Activated T-cell treated with anti-CD3 and anti-CD28 coated beads for 4 hours (primary cell): ENCODE results near the gene NAV2.
"Not testable (repeated sequence)": the region's sequence is repeated elsewhere in the genome, so short reads cannot be mapped to it uniquely, and the experiment has no call there.

ENCODE experiments used
- DNase-seq: peaks from one replicate; pipeline ENCODE4 v3.0.0-alpha.2; 2020

NAV2 gene

DNA sequence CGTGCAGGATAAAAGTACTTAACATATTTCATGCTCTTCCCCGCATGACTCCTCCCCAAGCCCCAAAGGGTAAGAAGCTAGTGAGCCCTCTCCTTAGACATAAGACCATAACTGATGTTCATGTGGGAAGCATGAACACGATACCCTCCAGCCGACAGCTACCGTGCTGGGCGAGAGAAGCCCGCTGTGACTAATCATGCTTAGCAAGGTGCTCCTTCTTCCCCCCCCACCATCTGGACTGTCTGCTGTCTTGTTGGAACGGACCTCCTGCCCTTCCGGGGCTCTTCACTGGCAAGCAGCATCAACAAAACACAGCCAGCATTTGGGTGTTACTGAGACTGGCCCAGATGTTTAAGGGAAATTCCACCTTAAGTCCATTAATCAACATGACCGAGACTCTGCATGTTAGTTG lies 247.0 kb downstream of the NAV2 start:
- DNase-seq, result no peak

DNA sequence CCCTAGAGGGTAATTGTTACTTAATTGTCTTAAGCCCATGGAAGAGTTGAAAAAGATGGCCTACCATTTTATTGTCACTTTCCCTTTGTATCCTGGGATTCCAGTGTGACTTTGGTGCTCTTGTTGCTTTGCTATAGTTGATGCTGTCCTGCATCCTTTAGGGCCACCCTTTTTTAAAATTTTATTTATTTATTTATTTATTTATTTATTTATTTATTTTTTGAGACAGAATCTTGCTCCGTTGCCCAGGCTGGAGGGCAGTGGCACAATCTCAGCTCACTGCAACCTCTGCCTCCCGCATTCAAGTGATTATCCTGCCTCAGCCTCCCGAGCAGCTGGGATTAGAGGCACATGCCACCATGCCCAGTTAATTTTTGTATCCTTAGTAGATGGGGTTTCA lies 247.8 kb downstream of the NAV2 start:
- DNase-seq, result not testable (repeated sequence)

DNA sequence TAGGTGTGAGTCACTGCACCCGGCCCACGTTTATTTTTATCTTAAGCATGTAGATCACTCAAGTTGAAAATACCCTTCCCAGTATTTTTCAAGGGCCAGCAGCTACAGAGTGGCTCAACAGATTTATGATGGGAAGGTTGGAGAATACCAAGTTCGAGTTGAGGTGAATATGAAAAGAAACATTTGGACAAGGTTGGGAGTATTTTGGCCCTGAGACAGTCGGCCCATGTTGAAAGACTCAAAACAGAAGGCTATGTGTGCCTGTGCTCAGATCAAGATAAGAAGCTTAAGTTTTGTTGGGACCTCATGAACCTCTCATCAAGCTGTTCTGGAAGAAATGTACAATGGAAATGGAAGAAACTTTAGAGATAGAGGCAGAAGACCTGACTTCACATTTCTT lies 248.6 kb downstream of the NAV2 start:
- no peak for DNase-seq

DNA sequence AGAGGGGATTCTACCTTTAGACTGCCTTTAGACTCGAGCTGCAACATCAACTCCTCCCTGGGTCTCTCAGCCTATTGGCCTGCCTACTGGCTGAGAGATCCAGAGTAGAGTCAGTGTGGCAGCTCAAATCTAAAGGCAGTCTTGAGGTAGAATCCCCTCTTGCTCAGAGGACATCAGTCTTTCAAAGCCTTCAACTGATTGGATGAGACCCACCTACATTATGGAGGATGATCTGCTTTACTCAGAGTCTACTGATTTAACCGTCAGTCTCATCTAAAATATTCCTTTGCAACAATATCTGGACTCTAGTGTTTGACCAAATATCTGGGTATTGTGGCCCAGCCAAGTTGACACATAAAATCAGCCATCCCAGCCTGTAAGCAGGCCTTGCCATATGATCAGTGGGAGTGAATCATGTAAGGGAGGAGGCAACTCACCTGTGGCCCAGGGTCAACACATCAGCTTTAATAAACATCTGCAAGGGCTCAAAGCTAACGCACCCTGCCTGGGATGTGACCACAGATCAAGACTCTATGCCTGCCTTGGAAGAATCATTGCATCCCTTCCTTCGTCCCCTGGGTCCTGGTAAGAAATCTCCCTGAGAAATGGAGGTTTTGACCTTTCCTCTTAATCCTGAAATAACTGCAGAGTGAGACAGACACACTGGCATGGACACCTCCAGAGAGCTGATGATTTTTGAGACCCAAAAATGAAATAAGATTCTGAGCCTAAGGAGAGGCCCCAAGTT lies 249.6 kb downstream of the NAV2 start:
- DNase-seq, result no peak

DNA sequence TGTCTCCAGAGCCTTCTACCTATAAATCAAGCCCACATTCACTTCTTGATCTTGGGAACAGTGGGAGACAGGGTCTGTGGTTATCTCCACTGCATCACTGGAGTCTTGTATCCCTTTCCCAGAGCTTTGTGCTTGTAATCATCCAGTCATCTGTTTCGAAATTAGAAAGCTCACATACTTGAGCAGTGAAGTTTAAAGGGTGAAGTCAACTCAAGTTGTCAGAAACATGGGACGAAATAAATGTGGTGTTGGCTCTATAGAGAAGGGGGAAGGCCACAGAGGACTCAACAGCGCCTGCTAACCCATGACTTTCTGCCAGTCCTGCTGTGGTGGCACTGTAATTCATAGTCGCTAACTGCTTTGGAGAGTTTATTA lies 250.2 kb downstream of the NAV2 start:
- DNase-seq, result no peak

DNA sequence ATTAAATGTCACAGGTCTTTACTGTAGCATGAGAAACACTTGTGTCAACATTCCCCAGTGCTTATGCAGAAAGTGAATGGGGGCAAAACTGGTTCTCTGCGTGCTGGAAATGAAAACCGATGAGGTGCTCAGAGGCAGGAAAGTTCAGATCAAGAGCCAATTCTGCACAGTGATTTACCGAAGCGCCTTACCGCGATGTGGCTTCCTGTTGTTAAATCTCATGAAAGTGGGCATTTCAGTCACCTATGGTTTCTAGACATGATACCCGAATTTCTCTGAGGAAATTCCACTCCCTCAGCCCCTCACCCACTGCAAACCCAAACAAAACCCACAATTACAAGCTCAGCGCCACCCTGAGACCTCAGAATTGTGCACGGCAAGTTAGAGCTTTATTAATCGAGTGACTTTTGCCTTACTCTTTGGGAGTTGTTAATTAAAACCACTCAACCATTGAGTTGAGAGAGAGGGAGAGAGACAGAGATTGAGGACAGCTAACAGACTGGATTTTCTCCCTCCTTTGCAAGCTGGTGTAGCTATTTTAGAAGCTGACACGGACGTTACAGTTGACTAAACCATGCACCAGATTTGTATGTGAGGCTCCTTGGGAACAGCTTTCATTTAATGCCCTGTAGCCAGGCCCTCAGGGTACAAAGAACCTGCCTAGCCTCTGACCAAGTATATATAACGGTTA lies 251.2 kb downstream of the NAV2 start:
- DNase-seq, result no peak

DNA sequence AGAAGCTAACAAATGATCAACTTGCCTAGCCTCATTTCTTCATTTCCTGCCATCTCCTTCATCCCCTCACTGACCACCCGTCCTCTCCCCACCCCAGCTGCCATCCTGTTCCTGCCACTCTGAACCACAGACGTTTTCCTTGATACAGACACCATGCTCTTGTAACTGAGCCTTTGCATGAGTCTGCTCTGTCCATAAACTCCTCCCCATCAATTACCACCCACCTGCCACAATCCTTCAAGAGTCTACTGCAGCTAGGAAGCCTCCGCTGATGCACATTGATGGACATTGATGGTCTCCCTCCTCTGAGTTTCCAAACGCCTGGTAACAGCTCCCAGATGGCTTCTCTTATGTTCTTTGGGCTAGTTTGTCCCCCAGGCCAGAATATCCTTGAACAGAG lies 253.8 kb downstream of the NAV2 start:
- DNase-seq, result no peak

DNA sequence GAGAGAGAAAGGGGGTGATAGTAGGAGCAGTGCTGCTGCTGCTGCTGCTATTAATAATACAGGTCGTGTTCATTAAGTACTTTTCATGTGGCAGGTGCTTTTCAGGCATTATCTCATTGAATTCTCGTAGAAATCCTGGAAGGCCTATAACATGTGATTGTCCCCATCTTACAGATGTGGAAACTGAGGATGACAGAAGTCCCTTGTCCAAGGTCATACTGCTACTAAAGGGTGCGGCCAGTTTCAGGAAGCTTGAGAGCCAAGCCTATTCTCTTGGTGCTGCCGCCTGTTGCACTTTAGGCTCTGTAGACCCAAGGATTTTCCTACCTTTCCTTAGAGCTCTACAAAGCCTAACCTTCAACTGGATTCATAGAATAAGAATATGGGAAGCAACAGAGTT lies 254.3 kb downstream of the NAV2 start:
- DNase-seq, result no peak

DNA sequence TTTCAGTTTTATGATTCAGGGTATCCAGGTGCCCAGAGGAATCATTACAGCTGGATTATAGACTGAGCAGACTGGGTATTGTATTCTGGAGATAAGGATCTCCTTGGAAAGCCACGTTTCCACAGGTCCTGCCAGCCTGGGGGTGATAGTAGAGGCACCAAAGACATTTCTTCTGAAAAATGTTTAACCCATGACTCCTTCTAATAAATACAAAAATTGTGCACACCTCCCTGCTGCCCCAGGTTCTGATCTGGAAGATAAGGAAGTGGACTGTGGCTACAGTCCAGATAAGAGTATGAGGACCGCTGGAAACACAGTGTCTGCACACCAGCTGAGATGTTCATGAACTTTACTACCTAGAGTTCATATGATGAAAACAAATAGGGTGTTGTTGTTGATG lies 255.2 kb downstream of the NAV2 start:
- DNase-seq, result no peak

DNA sequence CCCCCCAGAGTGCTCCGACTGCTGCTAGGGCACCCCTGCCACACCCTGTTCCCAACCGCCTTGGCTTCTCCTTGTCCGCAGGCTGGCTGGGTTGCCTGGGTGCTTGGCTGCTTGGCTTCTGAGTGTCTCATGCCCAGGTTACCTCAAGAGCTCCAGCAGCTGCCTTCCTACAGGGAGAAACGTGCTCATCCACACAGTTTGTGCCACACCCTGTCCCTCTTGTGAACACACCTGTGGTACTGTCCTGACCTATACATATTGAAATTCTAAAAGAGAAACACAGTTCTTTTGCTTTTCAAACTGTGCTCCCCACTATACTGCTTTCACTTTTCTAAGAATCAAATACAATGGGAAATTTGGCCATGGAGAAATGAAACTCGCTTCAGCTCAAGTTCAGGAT lies 256.2 kb downstream of the NAV2 start:
- DNase-seq, result no peak

DNA sequence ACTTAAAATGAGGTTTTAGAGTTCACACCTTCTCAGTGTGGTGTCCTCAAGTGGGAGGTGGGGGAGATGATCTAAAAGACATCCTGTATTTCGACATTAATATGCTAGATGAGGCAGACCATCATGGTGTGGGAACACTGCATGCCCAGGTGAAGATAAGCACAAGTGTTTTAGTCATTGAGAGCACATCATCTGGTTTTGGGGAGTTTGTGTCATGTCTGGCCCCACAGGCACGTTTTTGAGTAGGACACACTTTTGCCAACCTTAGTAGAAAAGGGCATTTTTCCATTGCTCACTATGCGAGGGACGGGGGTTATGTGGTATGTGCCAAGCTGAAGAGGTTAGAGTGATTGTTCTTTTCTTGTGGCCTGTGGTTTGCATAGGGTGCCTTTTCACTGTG lies 258.3 kb downstream of the NAV2 start:
- DNase-seq, result no peak

DNA sequence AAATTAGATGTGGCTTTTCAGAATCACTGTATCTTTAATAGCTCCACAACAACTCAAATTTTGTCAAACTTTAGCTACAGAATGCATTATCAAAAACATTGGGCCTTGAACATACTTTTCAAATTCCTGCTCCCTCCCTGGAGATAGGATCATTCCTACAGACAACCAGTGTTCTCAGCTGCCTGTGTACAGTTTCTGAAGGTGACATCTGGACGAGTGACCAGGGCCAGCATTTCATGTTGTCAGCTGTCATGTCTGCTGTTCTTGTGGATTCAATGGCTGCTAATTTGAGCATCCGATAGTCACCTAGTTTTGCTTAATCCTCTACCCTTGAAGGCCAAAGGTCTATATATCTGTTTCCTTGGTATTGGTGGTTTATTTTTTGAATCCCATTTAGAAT lies 259.5 kb downstream of the NAV2 start:
- DNase-seq, result no peak

DNA sequence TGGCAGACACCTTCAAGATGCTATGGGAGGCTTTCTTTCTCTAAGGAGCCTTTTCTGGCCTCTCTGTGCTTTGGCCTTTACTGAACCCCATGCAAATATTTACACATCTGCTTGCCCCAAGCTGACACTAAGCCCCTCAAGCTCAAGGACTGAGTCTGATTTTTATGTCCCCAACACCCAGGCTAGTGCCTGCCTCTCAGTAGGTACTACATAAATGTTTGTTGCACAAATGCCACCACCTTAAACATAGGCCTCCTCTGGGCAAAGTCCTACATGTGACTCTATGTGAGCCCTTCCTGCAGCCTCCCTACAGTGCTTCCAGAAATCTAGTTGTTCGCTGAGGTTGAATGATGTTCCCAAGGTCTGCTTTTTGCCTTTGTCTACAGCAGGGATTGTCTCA lies 260.0 kb downstream of the NAV2 start:
- DNase-seq, result no peak

DNA sequence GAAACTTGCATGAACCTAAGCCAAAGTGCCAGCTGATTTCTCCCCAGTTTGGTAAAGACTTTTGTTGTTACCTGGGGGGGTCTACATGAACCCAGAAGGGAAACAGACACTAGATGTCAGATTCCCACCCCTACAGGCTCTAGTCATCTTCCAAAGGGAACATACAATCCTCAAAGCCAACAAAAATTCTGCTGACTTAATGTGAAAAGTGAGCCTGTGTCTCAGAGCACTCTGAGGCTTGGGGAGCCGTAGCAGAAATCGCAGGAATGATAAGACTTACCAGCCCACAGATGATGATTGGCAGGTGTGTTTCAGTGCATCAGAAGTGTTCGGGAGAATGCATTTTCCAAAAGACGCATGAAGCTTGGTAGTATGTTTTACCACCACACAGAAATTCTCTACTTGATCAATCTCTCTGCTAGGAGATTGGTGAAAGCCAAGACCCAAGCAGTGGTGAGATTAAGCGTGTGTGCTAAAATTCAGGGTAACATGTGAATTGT lies 260.5 kb downstream of the NAV2 start:
- no peak for DNase-seq

DNA sequence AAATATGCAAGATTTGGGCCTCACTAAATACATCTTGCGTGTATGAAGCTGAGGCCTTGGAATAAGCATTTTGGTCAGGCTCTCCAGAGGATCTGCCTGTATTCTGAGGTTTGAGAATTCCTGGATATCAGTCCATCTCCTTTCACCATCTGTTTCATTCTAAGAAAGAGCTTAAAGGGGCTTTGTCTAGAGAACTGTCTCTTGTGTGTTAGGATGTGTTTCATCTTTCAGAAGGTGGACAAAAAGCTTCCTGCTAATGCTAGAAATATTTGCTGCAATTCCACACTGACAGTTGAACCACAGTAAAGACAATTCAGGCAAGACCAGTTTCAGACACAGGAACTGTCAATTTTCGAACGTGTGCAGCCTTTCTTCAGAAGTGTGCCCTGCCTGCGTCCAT lies 262.2 kb downstream of the NAV2 start:
- no peak for DNase-seq

DNA sequence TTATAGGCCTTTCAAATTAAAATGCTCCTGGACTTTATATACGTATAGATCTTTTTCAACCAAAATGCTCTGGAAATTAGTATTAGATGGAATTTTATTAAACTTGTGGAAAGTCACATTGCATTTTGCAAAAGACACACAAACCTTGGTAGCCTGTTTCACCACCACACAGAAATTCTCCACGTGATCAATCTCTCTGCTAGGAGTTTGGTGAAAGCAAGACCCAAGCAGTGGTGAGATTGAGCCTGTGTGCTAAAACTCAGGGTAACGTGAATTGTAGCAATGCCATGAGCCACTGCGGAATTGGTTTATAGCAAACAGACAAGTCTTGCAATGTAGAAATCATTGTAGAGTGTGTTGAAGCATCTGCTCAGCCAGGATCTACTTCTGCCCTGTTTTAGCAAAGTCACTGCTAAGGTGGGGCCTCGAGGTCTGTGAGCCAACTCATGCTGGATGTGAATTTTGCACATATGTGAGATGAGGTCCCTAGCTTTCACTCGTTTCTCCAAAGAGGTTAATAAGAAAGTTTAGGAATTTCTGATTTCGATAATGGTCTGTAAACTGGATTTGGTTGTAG lies 262.9 kb downstream of the NAV2 start:
- no peak for DNase-seq

DNA sequence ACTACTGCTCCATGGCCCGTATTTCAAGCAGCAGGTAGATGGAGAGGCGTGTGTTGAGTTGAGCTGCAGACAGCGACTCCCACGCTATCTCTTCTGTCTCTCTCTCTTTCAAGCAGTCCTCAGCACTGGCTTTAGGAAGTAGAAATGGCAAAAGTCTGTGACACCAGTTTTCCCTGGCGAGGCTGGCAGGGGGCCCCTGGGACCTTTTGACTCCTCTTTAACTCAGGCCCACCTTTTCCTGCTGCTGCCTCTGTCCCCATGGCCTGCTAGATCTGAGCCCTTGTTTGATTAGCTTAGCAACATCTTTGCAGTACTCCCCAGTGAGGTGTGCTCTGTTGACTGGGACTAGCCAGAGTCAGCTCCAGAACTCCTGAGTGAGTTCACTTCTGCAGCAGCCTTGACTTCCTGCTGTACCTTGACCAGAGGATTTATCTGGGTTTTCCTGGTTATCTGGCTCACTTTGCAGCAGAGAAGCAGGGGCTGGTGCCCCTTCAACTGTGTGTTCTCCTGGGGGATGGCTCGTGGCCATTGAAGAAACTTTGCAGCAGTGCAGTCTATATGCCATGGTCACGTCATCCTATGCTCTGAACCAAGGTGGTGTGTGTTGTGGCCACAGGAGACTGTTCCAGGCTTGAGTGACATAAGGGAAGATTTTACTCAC lies 263.8 kb downstream of the NAV2 start:
- DNase-seq, result no peak

DNA sequence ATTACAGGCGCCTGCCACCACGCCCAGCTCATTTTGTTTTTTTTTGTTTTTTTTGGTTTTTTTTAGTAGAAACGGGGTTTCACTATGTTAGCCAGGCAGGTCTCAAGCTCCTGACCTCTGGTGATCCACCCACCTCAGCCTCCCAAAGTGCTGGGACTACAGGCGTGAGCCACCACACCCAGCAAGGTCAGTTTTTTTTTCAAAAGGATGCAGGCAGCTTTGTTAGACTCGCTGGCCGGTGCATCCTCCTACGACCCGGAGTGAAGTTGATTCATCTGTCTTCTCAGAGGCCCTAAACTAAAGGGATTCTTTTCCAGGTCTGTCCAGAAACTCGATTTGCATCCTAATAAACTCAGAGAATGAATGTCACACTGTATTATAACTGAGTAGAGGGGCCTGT lies 265.3 kb downstream of the NAV2 start:
- no peak for DNase-seq

DNA sequence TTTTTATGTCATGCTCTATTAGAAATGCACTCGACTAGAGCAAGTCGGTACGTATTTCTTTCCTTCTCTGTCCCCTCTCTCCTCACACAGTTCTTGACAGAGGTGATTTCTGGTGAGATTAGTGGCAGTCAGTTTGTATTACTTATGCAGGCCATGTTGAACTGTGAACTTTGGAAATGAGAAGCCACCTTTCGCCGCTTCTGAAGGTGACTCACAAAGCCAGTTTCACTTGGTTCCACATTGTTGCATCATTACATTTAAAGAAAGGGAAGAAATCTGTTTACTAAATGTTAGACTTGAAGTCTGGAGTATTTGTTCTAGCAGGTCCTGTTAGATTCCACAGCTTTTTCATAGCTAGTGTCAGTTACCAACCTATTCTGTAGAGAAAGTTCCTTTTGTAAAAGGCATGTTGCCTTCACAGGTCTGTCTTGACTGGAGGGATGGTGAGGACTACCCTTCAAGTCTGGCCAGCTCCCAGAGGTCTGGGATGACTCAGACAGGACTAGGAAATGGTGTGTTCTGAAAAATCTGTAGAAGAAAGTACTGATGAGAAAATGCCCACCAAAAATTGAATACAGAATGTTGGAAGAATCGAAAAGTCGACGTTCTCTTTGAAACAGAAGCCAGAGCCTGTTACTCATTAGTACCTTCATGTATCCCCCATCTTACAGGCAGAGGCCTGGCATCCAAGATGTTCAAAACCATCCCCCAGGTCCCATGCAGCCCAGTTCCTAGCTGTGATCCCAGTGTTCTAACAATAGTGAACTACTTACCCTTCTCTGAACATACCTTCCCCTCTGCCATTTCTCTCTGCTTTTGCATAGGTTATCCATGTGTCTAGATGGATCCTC lies 266.3 kb downstream of the NAV2 start:
- DNase-seq, result no peak

DNA sequence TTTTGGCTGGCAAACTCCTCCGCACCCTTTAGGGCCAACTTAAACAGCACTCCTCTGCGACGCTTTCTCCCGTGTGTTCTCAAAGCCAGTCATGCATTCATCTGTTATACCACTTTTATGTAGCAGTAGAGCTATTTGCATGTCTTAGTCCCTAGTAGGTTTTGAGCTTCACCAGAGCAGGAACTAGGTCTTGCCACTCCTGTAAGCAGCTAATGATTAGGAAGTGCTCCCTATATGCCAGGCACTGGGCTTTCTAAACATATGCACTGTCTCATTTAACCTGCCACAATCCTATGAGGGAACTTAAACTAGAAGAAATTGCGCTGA lies 266.8 kb downstream of the NAV2 start:
- DNase-seq, result no peak

DNA sequence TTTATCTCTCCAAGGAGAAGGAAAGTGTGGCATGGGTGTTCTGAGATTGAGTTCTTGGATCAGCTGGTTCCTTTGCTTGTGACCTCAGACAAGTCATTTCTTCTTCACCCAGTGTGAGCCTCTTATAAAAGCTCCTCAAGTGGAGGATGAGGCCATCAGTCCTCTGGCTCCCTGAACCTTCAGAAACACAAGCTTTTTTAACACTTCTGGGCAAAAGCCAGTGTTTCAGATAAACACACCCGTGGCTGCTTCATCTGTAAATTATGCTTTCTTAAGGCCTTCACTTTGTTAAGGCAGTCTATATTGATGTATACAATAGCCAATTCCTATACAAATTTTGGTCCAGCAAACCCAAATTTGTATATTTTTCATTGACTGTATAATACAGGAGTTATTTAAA lies 267.8 kb downstream of the NAV2 start:
- DNase-seq, result no peak

DNA sequence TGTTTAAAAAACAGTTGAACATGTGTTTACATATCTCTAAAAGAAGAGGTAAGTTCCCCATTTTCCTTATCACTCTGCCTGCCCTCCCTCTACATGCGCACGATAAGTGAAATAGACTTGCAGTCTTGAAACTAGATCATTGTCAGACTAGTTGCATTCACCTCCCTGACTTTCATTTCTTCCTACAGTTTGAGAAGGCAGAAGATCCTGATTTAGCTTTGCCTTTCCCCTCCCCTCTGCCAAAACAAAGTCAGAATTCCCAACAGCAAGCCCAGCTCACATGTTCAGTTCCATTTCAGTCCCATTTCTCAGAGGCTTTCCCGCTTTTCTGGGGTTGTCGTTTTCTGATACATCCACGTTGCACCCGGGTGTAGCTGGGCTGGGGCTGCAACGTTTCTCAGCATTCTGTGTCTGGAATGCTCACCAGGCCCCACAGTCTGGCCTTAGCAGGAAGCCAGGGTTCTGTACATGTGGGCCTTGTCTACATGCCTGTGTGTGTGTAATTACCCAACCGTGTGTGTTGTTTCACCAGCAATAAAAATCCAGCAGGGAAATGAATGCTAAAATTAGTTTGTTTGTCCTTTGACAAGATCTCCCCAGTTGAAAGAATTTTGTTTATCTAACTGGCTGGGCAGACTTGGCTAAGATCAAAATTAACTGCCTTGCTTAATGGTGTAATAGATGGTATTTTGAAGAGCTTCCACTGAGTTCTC lies 268.5 kb downstream of the NAV2 start:
- no peak for DNase-seq
